DND-41 (cell line): ENCODE measurements around the gene FTL.

Experiments
- ATAC-seq: fragments of 200-7000 bp; cut with Tn5 transposase; 3 replicates; pipeline ENCODE4 v1.9.1; 2021; ENCODE audit warnings: low read depth; ENCODE audit not compliant: insufficient read depth
- DNase-seq: peaks from one replicate; pipeline ENCODE4 v3.0.0-alpha.2; 2020
- H2AFZ ChIP-seq: 2 replicates; pipeline ENCODE4 v1.6.0; 2012; ENCODE audit warnings: low read depth, low read length
- H3K27ac ChIP-seq: 2 replicates; pipeline ENCODE4 v1.5.1; 2012; ENCODE audit warnings: low read length, inconsistent platforms
- H3K27me3 ChIP-seq: fragments of 200-600 bp; sonication (generic); 2 replicates; pipeline ENCODE4 v1.6.0; 2012; ENCODE audit warnings: low read length, mild to moderate bottlenecking, inconsistent platforms; ENCODE audit not compliant: insufficient read depth, poor library complexity
- H3K36me3 ChIP-seq: 2 replicates; pipeline ENCODE4 v1.5.1; 2012; ENCODE audit warnings: low read length, inconsistent platforms; ENCODE audit not compliant: insufficient read depth
- H3K4me1 ChIP-seq: 2 replicates; pipeline ENCODE4 v1.5.1; 2012; ENCODE audit warnings: mild to moderate bottlenecking, low read length; ENCODE audit not compliant: insufficient read depth
- H3K4me2 ChIP-seq: 2 replicates; pipeline ENCODE4 v1.6.0; 2012; ENCODE audit warnings: mild to moderate bottlenecking, moderate library complexity, low read length, inconsistent platforms; ENCODE audit not compliant: insufficient read depth
- H3K4me3 ChIP-seq, 2 experiments: fragments of 200-600 bp in 1 of 2; shearing (Covaris generic) in 1 of 2; 2 replicates each; pipeline ENCODE4 v1.5.1; 2012 to 2016; ENCODE audit warnings: inconsistent platforms in 2 of 2, low read length in 2 of 2, mild to moderate bottlenecking in 2 of 2, low read depth in 1 of 2, moderate library complexity in 1 of 2
- H3K79me2 ChIP-seq: 2 replicates; pipeline ENCODE4 v1.6.0; 2012; ENCODE audit warnings: low read length, inconsistent platforms; ENCODE audit not compliant: insufficient read depth
- H3K9ac ChIP-seq: 2 replicates; pipeline ENCODE4 v1.6.0; 2012; ENCODE audit warnings: low read depth, mild to moderate bottlenecking, inconsistent platforms, low read length, moderate library complexity
- H3K9me3 ChIP-seq: 2 replicates; pipeline ENCODE4 v1.5.1; 2012; ENCODE audit warnings: low read length, moderate library complexity, mild to moderate bottlenecking, inconsistent platforms; ENCODE audit not compliant: insufficient read depth, severe bottlenecking
- H4K20me1 ChIP-seq: 2 replicates; pipeline ENCODE4 v1.6.0; 2012; ENCODE audit warnings: low read length; ENCODE audit not compliant: insufficient read depth
- CTCF ChIP-seq: IDR thresholded peaks from 2 replicates; pipeline ENCODE4 v1.5.1; 2012; ENCODE audit warnings: borderline replicate concordance, low read length, moderate library complexity, mild to moderate bottlenecking; ENCODE audit not compliant: poor library complexity, severe bottlenecking; ENCODE audit errors: extremely low read depth
- EZH2 ChIP-seq: IDR thresholded peaks from 3 replicates; pipeline ENCODE4 v1.6.1; 2012; ENCODE audit warnings: borderline replicate concordance, low read depth, mild to moderate bottlenecking, moderate library complexity, low read length, inconsistent platforms; ENCODE audit not compliant: severe bottlenecking

FTL gene

DNA sequence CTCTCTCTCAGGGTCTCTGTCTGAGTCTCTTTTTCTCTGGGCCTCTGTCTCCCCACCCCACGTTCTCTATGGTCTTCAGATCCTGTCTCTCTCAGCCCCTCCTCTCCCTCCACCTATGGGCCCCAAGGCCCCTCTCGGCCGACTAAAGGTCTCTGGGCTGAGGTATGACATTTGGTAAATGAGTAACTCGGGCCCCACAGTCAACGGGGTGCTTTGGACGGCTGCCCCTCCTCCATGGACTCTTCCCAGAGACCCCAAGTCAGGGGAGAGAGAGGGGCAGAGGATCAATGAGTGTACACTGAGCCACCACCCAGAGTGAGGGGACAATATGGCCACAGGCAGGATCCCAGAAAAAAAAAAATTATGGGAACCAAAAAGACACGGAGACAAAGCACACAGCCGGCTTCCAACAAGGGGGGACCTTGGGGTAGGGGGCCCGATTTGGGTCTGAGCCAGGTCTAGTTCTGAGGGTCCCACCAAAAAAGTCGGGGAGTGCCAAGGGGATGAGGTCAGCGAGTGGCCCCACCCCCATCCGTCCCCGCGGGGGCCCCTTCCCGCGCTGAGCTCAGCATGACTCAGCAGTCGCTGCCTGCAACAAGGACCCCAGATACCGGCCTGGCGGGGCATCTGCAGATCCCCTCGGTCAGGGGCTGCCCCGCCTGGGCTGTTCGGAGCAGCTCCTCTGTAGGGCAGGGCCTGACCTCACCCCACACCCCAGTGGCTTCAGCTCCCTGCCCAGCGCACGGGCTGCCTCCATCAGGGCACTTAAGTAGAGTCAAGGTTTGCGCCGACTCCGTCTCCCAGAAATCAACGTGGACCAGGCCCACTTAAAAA, 1.5 kb upstream of the FTL start:
- peak overlapping the region in 1 of 2 experiments; percentile 98; a peak in 2 of 4 replicates for H3K4me3 ChIP-seq
- peak overlapping the region; percentile 84 for H3K27ac ChIP-seq
- H4K20me1 ChIP-seq, result peaks cover 11% of the 10 kb centered on the region
- peaks cover 32% of the 10 kb centered on the region for H3K36me3 ChIP-seq
- DNase-seq (peak; percentile 47), ATAC-seq (no peak)
- no peak overlapping the region for H2AFZ ChIP-seq
- peaks cover 22% of the 10 kb centered on the region for H3K79me2 ChIP-seq
- H3K9me3 ChIP-seq, result no peaks in the 10 kb centered on the region
- no peak for TF ChIP-seq EZH2
- TF ChIP-seq CTCF, result no peak
- H3K4me1 ChIP-seq, result peaks cover 37% of the 10 kb centered on the region
- H3K9ac ChIP-seq, result peak overlapping the region; percentile 80
- peak overlapping the region; percentile 99 for H3K4me2 ChIP-seq
- no peaks in the 10 kb centered on the region for H3K27me3 ChIP-seq

GRCh38 chr19:48964205-48965039, 687 bp upstream of the FTL start:
- H3K4me2 ChIP-seq, result peak overlapping the region; percentile 99
- ATAC-seq (no peak), DNase-seq (no peak)
- peak overlapping the region; percentile 46; the same call in 1 of the 2 replicates for H2AFZ ChIP-seq
- H3K36me3 ChIP-seq, result peaks cover 41% of the 10 kb centered on the region
- peak overlapping the region; percentile 80 for H3K9ac ChIP-seq
- peak overlapping the region in 1 of 2 experiments; percentile 98; a peak in 2 of 4 replicates for H3K4me3 ChIP-seq
- H3K9me3 ChIP-seq, result no peaks in the 10 kb centered on the region
- peak overlapping the region; percentile 84 for H3K27ac ChIP-seq
- TF ChIP-seq EZH2, result no peak
- TF ChIP-seq CTCF, result no peak
- H4K20me1 ChIP-seq, result peaks cover 11% of the 10 kb centered on the region
- H3K79me2 ChIP-seq, result peaks cover 22% of the 10 kb centered on the region
- H3K27me3 ChIP-seq, result no peaks in the 10 kb centered on the region
- peaks cover 37% of the 10 kb centered on the region for H3K4me1 ChIP-seq

- TF ChIP-seq EZH2 (no peak), CTCF (no peak)
- H3K4me1 ChIP-seq, result peaks cover 42% of the 10 kb centered on the region
- peaks cover 54% of the 10 kb centered on the region for H3K36me3 ChIP-seq
Measured at GRCh38 chr19:48965806-48966540, 864 bp downstream of the FTL start.

More at GRCh38 chr19:48965806-48966540, 864 bp downstream of the FTL start:
- peak overlapping the region; percentile 73 to 98 for H3K4me3 ChIP-seq
- ATAC-seq, result peak; percentile 67
- H3K27me3 ChIP-seq, result no peaks in the 10 kb centered on the region
- H3K79me2 ChIP-seq, result peaks cover 22% of the 10 kb centered on the region
- H4K20me1 ChIP-seq, result peaks cover 14% of the 10 kb centered on the region
- H3K9ac ChIP-seq, result peak overlapping the region; percentile 80
- no peaks in the 10 kb centered on the region for H3K9me3 ChIP-seq
- DNase-seq, result peak; percentile 92
- H2AFZ ChIP-seq, result peak overlapping the region; percentile 77
- H3K27ac ChIP-seq, result peak overlapping the region; percentile 93
- H3K4me2 ChIP-seq, result peak overlapping the region; percentile 99
